HL-60/S4 treated with retinoic acid at 250 ng/mL for 4 days and 3 days (cell line): ENCODE measurements around the gene HIBCH.
"Not testable (repeated sequence)": the region's sequence is repeated elsewhere in the genome, so short reads cannot be mapped to it uniquely, and the experiment has no call there.

Experiments
- in situ Hi-C: fragments of 300-500 bp; cut with MboI; formaldehyde crosslinking; loops from 2 replicates; pipeline ENCODE4 v1.7.0; 2022; ENCODE audit warnings: low sequenced_read_pairs

HIBCH gene

GRCh38 chr2:190312635-190313025, 7.0 kb downstream of the HIBCH start:
- in situ Hi-C loops: not testable (repeated sequence)

GRCh38 chr2:190311893-190312634, 7.6 kb downstream of the HIBCH start:
- in situ Hi-C loops: no loop called here

- in situ Hi-C loops: no loop called here
Observed at GRCh38 chr2:190308031-190308430, 11.6 kb downstream of the HIBCH start.

GRCh38 chr2:190304404-190304803, 15.2 kb downstream of the HIBCH start:
- in situ Hi-C loops: no loop called here

- in situ Hi-C loops: no loop called here
Observed at GRCh38 chr2:190303647-190304046, 16.0 kb downstream of the HIBCH start.

GRCh38 chr2:190302052-190302451, 17.6 kb downstream of the HIBCH start:
- in situ Hi-C loops: no loop called here

- in situ Hi-C loops: no loop called here
Observed at GRCh38 chr2:190301032-190301431, 18.6 kb downstream of the HIBCH start.

- in situ Hi-C loops: not testable (repeated sequence)
Observed at GRCh38 chr2:190297880-190298279, 21.7 kb downstream of the HIBCH start.

- in situ Hi-C loops: no loop called here
Observed at GRCh38 chr2:190283783-190284182, 35.8 kb downstream of the HIBCH start.

- in situ Hi-C loops: no loop called here
Observed at GRCh38 chr2:190280565-190281350, 38.9 kb downstream of the HIBCH start.

- in situ Hi-C loops: not testable (repeated sequence)
Observed at GRCh38 chr2:190279256-190280134, 40.1 kb downstream of the HIBCH start.

- in situ Hi-C loops: no loop called here
Observed at GRCh38 chr2:190277234-190278112, 42.2 kb downstream of the HIBCH start.

- in situ Hi-C loops: no loop called here
Observed at GRCh38 chr2:190272457-190272842, 47.2 kb downstream of the HIBCH start.

GRCh38 chr2:190271783-190272456, 47.7 kb downstream of the HIBCH start:
- in situ Hi-C loops: no loop called here

GRCh38 chr2:190270298-190270697, 49.3 kb downstream of the HIBCH start:
- in situ Hi-C loops: no loop called here

GRCh38 chr2:190269699-190270098, 49.9 kb downstream of the HIBCH start:
- in situ Hi-C loops: not testable (repeated sequence)

- in situ Hi-C loops: no loop called here
Observed at GRCh38 chr2:190267302-190267701, 52.3 kb downstream of the HIBCH start.

GRCh38 chr2:190266314-190266713, 53.3 kb downstream of the HIBCH start:
- in situ Hi-C loops: no loop called here

GRCh38 chr2:190261851-190262250, 57.8 kb downstream of the HIBCH start:
- in situ Hi-C loops: no loop called here

- in situ Hi-C loops: no loop called here
Observed at GRCh38 chr2:190256087-190256486, 63.5 kb downstream of the HIBCH start.
